IMR-90 (cell line): ENCODE data around the gene PRKCE. TPM values are rescaled to one million over a fixed set of nuclear protein-coding genes. Genes with fewer than 3 reads are reported as not detected.

Source experiments
- ATAC-seq: fragments of 200-7000 bp; cut with Tn5 transposase; 2 replicates; pipeline ENCODE4 v1.9.1; 2020; ENCODE audit warnings: low read depth, mild to moderate bottlenecking, moderate library complexity
- BruUV-seq: library from RNA; stranded (reverse); fragments of 400-500 nt; replicated peaks from 2 replicates; lab custom pipeline; 2021; lab: Mats Ljungman, UMichigan
- CTCF ChIA-PET: fragments of 300-600 bp; formaldehyde crosslinking; extraction: SDS; loops from one replicate; lab custom pipeline; 2021; ENCODE audit warnings: antibody characterized with exemption; lab: Yijun Ruan, JAX
- POLR2A ChIA-PET: fragments of 300-600 bp; sonication (Branson Sonifier 250); formaldehyde crosslinking; loops from one replicate; lab custom pipeline; 2022; ENCODE audit warnings: antibody characterized with exemption; ENCODE audit not compliant: unreplicated experiment; lab: Charles Lee
- DNase-seq: peaks from one replicate; pipeline ENCODE4 v3.0.0; 2013
- H2AFZ ChIP-seq: replicated peaks from 2 replicates; pipeline ENCODE3; 2013; ENCODE audit warnings: low read length, mild to moderate bottlenecking; ENCODE audit not compliant: poor library complexity
- H2AK5ac ChIP-seq: 2 replicates; pipeline ENCODE4 v1.6.1; 2013; ENCODE audit warnings: low read depth, low read length, inconsistent platforms
- H2AK9ac ChIP-seq: replicated peaks from 2 replicates; pipeline ENCODE3; 2013; ENCODE audit warnings: mild to moderate bottlenecking, low read depth, low read length, moderate library complexity; ENCODE audit not compliant: poor library complexity
- H2BK120ac ChIP-seq: 2 replicates; pipeline ENCODE4 v1.6.1; 2013; ENCODE audit warnings: low read depth, low read length, inconsistent platforms
- H2BK15ac ChIP-seq: 3 replicates; pipeline ENCODE4 v1.6.1; 2013; ENCODE audit warnings: low read depth, low read length, inconsistent platforms
- H2BK20ac ChIP-seq: 2 replicates; pipeline ENCODE4 v1.6.1; 2013; ENCODE audit warnings: low read depth, mild to moderate bottlenecking, inconsistent platforms, low read length, moderate library complexity
- H2BK5ac ChIP-seq: 2 replicates; pipeline ENCODE4 v1.6.1; 2013; ENCODE audit warnings: mild to moderate bottlenecking, low read depth, low read length, inconsistent platforms; ENCODE audit not compliant: poor library complexity, severe bottlenecking
- H3K14ac ChIP-seq: replicated peaks from 2 replicates; pipeline ENCODE4 v1.6.1; 2013; ENCODE audit warnings: low read depth, low read length, inconsistent platforms
- H3K18ac ChIP-seq: 2 replicates; pipeline ENCODE4 v1.6.1; 2013; ENCODE audit warnings: low read depth, low read length, control low read depth
- H3K23ac ChIP-seq: 2 replicates; pipeline ENCODE4 v1.6.1; 2013; ENCODE audit warnings: low read depth, low read length, inconsistent platforms
- H3K27ac ChIP-seq: 2 replicates; pipeline ENCODE4 v1.5.1; 2013; ENCODE audit warnings: mild to moderate bottlenecking, control low read depth, low read length; ENCODE audit not compliant: insufficient read depth
- H3K27me3 ChIP-seq: 2 replicates; pipeline ENCODE4 v1.6.1; 2013; ENCODE audit warnings: low read length; ENCODE audit not compliant: control insufficient read depth, insufficient read depth
- H3K36me3 ChIP-seq: 2 replicates; pipeline ENCODE4 v1.6.1; 2013; ENCODE audit warnings: low read length, mixed read lengths; ENCODE audit not compliant: control insufficient read depth, insufficient read depth
- H3K4ac ChIP-seq: 2 replicates; pipeline ENCODE4 v1.6.1; 2013; ENCODE audit warnings: low read depth, low read length, inconsistent platforms
- H3K4me1 ChIP-seq: 2 replicates; pipeline ENCODE4 v1.6.1; 2013; ENCODE audit warnings: low read length, mixed read lengths; ENCODE audit not compliant: control insufficient read depth, insufficient read depth
- H3K4me2 ChIP-seq: 2 replicates; pipeline ENCODE4 v1.6.1; 2013; ENCODE audit warnings: low read depth, mild to moderate bottlenecking, control low read depth, low read length, moderate library complexity
- H3K4me3 ChIP-seq: 2 replicates; pipeline ENCODE4 v1.5.1; 2013; ENCODE audit warnings: low read depth, mild to moderate bottlenecking, control low read depth, low read length, moderate library complexity; ENCODE audit not compliant: insufficient read depth
- H3K56ac ChIP-seq: 2 replicates; pipeline ENCODE4 v1.6.1; 2013; ENCODE audit warnings: low read length, inconsistent platforms; ENCODE audit not compliant: insufficient read depth; ENCODE audit errors: extremely low read depth
- H3K79me1 ChIP-seq, 2 experiments: 2 replicates each; pipeline ENCODE4 v1.6.1; 2013; ENCODE audit warnings: low read length in 2 of 2, inconsistent platforms in 1 of 2, low read depth in 1 of 2
- H3K9ac ChIP-seq: 2 replicates; pipeline ENCODE4 v1.6.1; 2013; ENCODE audit warnings: low read depth, low read length, control low read depth
- H3K9me1 ChIP-seq: 2 replicates; pipeline ENCODE4 v1.6.1; 2013; ENCODE audit warnings: low read length, inconsistent platforms; ENCODE audit not compliant: insufficient read depth
- H3K9me3 ChIP-seq: 2 replicates; pipeline ENCODE4 v1.6.1; 2013; ENCODE audit warnings: low read length; ENCODE audit not compliant: control insufficient read depth, insufficient read depth
- H4K20me1 ChIP-seq: 2 replicates; pipeline ENCODE4 v1.6.1; 2013; ENCODE audit warnings: low read length, inconsistent platforms; ENCODE audit not compliant: insufficient read depth
- H4K5ac ChIP-seq: 2 replicates; pipeline ENCODE4 v1.6.1; 2013; ENCODE audit warnings: mild to moderate bottlenecking, low read depth, low read length, control low read depth
- H4K8ac ChIP-seq, 2 experiments: 2 replicates each; pipeline ENCODE4 v1.6.1; 2013; ENCODE audit warnings: low read depth in 2 of 2, low read length in 2 of 2, control low read depth in 1 of 2, inconsistent platforms in 1 of 2
- H4K91ac ChIP-seq: 2 replicates; pipeline ENCODE4 v1.6.1; 2013; ENCODE audit warnings: low read depth, low read length, inconsistent platforms; ENCODE audit not compliant: insufficient read depth
- MAZ ChIP-seq: IDR thresholded peaks from 2 replicates; pipeline ENCODE4 v1.6.1; 2012; ENCODE audit warnings: low read depth, mild to moderate bottlenecking, low read length, improper control_type of control experiment, moderate library complexity, borderline replicate concordance
- MXI1 ChIP-seq: IDR thresholded peaks from 2 replicates; pipeline ENCODE4 v1.6.1; 2012; ENCODE audit warnings: low read depth, mild to moderate bottlenecking, low read length, moderate library complexity, borderline replicate concordance
- NFE2L2 ChIP-seq: fragments of 150-350 bp; IDR thresholded peaks from 2 replicates; pipeline ENCODE4 v1.6.1; 2016; ENCODE audit warnings: low read depth, mild to moderate bottlenecking, low read length
- POLR2A ChIP-seq: IDR thresholded peaks from 2 replicates; pipeline ENCODE4 v1.6.1; 2012; ENCODE audit warnings: mild to moderate bottlenecking, low read depth, low read length
- RAD21 ChIP-seq: IDR thresholded peaks from 2 replicates; pipeline ENCODE4 v1.6.1; 2012; ENCODE audit warnings: low read length, improper control_type of control experiment
- RCOR1 ChIP-seq: IDR thresholded peaks from 2 replicates; pipeline ENCODE4 v1.6.1; 2012; ENCODE audit warnings: mild to moderate bottlenecking, low read length, improper control_type of control experiment; ENCODE audit not compliant: insufficient replicate concordance
- WGBS, 2 experiments: methylation state at CpG; one replicate each; pipeline versions ENCODE4 v1.1.5 to v1.1.7; 2013; ENCODE audit warnings: missing lambda C conversion rate in 2 of 2; ENCODE audit not compliant: insufficient read length in 1 of 2; ENCODE audit errors: extremely low coverage in 2 of 2; 5-methylcytosine and 5-hydroxymethylcytosine counted together
- dilution Hi-C: fragments of 300-500 bp; cut with HindIII; formaldehyde crosslinking; loops from one replicate; pipeline ENCODE4 v1.14.3; 2018; ENCODE audit warnings: low sequenced_read_pairs; ENCODE audit not compliant: unreplicated experiment
- in situ Hi-C: fragments of 300-500 bp; cut with MboI; formaldehyde crosslinking; loops from 3 replicates; pipeline ENCODE4 v1.14.3; 2019; ENCODE audit warnings: low sequenced_read_pairs, inconsistent platforms, mixed read lengths
- intact Hi-C: fragments of 100-400 bp; cut with micrococcal nuclease; formaldehyde crosslinking; loops from 2 replicates; pipeline ENCODE4 v1.10.0; 2022
- polyA plus RNA-seq, 3 experiments: library from polyadenylated mRNA; depleted of rRNA; stranded (reverse); fragments of >200 nt; gene quantifications; 2 replicates each; pipeline ENCODE4 v1.2.3, GENCODE V29; 2012; ENCODE audit warnings: low replicate concordance in 1 of 3
- total RNA-seq: library from RNA; depleted of rRNA; stranded (reverse); fragments of >200 nt; gene quantifications from 2 replicates; pipeline ENCODE4 v1.2.3, GENCODE V29; 2012
- TF ChIP-seq, protein P1 (sequence below): fragments of 150-350 bp; IDR thresholded peaks from 2 replicates; pipeline ENCODE4 v1.6.1; 2017; ENCODE audit warnings: mild to moderate bottlenecking, antibody characterized with exemption, low read length, low read depth
- TF ChIP-seq, protein P2 (sequence below): fragments of 150-350 bp; IDR thresholded peaks from 2 replicates; pipeline ENCODE4 v1.6.1; 2016; ENCODE audit warnings: low read depth, mild to moderate bottlenecking, low read length, moderate library complexity, borderline replicate concordance

Gene PRKCE
- total and polyA plus RNA-seq, 2 of the 4 experiments (the other 2 are of a cell fraction): 8.1 to 32.4 TPM

DNA sequence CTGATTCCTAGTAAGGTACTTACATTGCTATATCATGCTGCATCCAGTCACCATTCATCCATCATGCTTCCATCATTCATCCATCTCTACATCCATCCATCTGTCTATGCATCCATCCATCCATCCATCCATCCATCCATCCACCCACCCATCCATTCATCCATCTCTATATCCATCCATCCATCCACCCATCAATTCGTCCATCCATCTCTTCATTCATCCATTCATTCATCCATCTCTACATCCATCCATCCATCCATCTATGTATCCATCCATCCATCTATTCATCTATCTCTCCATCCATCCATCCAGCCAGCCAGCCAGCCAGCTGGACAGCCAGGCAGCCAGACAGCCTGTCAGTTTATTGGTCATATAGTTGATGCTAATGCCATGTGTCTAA lies 20.7 kb downstream of the PRKCE start:
- Histone ChIP-seq H2BK15ac (no peak overlapping the region), H3K4me1 (peaks cover 5% of the 10 kb centered on the region), H4K20me1 (no peaks in the 10 kb centered on the region), H3K4me3 (no peak overlapping the region), H2BK20ac (no peak overlapping the region), H3K23ac (no peak overlapping the region), H2BK120ac (no peak overlapping the region), H4K8ac (no peak overlapping the region), H2AK5ac (no peak overlapping the region), H3K27me3 (no peaks in the 10 kb centered on the region), H3K36me3 (no peaks in the 10 kb centered on the region), H3K4me2 (no peak overlapping the region), H3K4ac (no peak overlapping the region), H3K27ac (no peak overlapping the region), H3K79me1 (peaks cover 14 to 21% of the 10 kb centered on the region in 2 experiments), H2AFZ (no peak overlapping the region), H4K5ac (no peak overlapping the region), H3K9me3 (no peaks in the 10 kb centered on the region), H3K14ac (no peak overlapping the region), H3K9ac (no peak overlapping the region), H2AK9ac (no peak overlapping the region), H3K56ac (no peak overlapping the region), H4K91ac (no peak overlapping the region), H3K9me1 (peaks cover 4% of the 10 kb centered on the region), H2BK5ac (no peak overlapping the region), H3K18ac (no peak overlapping the region)
- no TSS peak for BruUV-seq
- intact Hi-C loops: no loop called here
- CTCF ChIA-PET: no interaction called here
- ATAC-seq (no peak), DNase-seq (no peak)
- TF ChIP-seq, protein P1, sequence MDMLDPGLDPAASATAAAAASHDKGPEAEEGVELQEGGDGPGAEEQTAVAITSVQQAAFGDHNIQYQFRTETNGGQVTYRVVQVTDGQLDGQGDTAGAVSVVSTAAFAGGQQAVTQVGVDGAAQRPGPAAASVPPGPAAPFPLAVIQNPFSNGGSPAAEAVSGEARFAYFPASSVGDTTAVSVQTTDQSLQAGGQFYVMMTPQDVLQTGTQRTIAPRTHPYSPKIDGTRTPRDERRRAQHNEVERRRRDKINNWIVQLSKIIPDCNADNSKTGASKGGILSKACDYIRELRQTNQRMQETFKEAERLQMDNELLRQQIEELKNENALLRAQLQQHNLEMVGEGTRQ: no peak
- TF ChIP-seq, protein P2, sequence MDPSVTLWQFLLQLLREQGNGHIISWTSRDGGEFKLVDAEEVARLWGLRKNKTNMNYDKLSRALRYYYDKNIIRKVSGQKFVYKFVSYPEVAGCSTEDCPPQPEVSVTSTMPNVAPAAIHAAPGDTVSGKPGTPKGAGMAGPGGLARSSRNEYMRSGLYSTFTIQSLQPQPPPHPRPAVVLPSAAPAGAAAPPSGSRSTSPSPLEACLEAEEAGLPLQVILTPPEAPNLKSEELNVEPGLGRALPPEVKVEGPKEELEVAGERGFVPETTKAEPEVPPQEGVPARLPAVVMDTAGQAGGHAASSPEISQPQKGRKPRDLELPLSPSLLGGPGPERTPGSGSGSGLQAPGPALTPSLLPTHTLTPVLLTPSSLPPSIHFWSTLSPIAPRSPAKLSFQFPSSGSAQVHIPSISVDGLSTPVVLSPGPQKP: no peak
- TF ChIP-seq NFE2L2 (no peak), MAZ (no peak), RCOR1 (no peak), POLR2A (no peak), MXI1 (no peak), RAD21 (no peak)
- POLR2A ChIA-PET: no interaction called here
- 92 to 100% methylated on average over 1 of the region's 1 CpG for WGBS, 2 experiments
- dilution Hi-C loops: no loop called here
- in situ Hi-C loops: no loop called here
